Diencephalon (tissue), 1 donor: Measurements from ENCODE around the gene PCDHGA6. TPM values are rescaled to one million over a fixed set of nuclear protein-coding genes. Genes with fewer than 3 reads are reported as not detected.

ENCODE experiments used
- total RNA-seq: library from RNA; depleted of rRNA; stranded (reverse); fragments of >200 nt; gene quantifications from one replicate; pipeline ENCODE4 v1.2.3, GENCODE V29; 2014

PCDHGA6 gene
- 11.3 TPM for total RNA-seq

DNA sequence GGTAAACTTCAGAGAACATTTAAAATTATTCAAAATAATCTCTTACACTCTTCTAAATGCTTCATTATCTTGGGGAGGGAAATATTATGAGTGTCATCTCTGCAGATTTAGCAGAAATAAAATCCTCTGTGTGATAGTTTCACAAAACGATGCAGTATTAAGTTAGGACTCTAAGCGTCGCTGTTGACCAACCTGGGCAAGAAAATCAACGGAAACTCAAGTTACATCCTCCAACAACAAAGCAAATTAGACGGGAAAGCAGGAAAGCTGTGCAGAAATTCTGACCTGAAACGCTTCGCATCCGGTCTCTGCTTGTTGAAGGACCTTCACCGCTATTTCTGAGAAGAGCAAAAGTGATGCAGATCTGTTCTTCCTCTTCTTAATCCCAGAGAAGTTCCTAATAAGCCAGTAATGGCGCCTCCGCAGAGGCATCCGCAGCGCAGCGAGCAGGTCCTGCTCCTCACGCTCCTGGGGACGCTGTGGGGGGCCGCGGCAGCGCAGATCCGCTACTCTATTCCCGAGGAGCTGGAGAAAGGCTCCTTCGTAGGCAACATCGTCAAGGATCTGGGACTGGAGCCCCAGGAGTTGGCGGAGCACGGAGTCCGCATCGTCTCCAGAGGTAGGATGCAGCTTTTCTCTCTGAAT is at the start of gene PCDHGA6:
Gene PCDHGA6 (plus strand): TSS at position 219 of the 645 bp plus-strand sequence. CDS start 193 bp downstream, at position 412.

GRCh38 chr5:141330299-141331080 is 43.2 kb upstream of the PCDHGA6 start, which contains the start of gene PCDHGA1:
TSS of gene PCDHGA1 (plus strand) at chr5:141330514.

DNA sequence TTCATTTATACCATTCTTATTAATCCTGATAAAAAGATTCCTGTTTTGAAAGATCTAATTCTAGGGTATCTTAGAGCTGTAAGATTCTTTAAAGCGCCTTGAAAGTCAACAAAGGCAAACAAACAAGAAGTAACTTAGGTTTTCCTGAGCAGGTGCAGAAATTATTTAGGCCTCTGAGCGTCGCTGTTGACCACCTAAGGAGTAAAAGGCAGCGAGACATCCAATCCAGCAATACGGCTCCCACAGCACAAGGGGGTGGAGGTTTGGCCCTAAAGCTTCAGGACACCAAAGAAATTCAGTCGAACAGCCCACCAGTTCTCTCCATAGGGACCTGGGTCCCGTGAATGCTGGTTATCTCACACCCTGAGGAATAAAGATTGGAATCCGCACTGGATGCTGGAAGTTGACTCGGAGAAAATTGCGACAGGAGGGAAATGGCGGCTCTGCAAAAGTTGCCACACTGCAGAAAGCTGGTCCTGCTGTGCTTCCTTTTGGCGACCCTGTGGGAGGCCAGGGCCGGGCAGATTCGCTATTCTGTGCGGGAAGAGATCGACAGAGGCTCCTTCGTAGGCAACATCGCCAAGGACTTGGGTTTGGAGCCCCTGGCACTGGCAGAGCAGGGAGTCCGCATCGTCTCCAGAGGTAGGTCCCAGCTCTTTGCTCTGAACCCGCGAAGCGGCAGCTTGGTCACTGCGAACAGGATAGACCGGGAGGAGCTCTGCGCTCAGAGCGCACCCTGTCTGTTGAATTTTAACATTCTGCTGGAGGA is 35.0 kb upstream of the PCDHGA6 start, which contains the start of gene PCDHGA2:
Gene PCDHGA2 (plus strand): TSS at position 223 of the 769 bp plus-strand sequence.

GRCh38 chr5:141343242-141343952 is 30.3 kb upstream of the PCDHGA6 start, which contains the start of gene PCDHGA3:
TSS of gene PCDHGA3 (plus strand) at chr5:141343829. CDS start at chr5:141344034, 205 bp downstream.

DNA sequence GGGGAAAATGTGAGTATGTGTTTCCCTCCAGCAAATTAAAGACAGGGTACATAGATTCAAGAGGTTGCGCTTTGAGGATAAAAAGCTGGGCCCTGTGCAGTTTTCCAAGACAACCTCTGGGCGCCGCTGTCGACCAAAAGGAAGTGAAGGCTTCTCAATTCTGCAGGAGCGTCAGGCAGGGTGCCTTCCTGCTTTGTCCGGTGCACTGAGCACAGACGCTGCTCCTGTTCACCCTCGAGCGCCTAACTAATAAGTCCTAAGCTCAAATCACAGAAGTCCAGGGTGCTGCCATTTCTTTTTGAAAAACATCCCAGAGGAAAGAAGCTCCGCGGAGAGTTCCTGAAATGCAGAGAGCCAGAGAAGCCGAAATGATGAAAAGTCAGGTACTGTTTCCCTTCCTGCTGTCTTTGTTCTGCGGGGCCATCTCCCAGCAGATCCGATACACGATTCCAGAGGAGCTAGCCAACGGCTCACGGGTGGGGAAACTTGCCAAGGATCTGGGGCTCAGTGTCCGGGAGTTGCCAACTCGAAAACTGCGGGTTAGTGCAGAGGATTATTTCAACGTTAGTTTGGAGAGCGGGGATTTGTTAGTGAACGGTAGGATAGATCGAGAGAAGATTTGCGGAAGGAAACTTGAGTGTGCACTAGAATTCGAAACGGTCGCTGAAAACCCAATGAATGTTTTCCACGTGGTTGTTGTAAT is 23.6 kb upstream of the PCDHGA6 start, which contains the start of gene PCDHGB1:
Gene PCDHGB1 (plus strand): TSS at position 183 of the 703 bp plus-strand sequence. CDS start 162 bp downstream, at position 345.

GRCh38 chr5:141354900-141355469 is 18.7 kb upstream of the PCDHGA6 start, which contains the start of gene PCDHGA4:
TSS of gene PCDHGA4 (plus strand) at chr5:141355021. CDS start at chr5:141355108, 87 bp downstream.

DNA sequence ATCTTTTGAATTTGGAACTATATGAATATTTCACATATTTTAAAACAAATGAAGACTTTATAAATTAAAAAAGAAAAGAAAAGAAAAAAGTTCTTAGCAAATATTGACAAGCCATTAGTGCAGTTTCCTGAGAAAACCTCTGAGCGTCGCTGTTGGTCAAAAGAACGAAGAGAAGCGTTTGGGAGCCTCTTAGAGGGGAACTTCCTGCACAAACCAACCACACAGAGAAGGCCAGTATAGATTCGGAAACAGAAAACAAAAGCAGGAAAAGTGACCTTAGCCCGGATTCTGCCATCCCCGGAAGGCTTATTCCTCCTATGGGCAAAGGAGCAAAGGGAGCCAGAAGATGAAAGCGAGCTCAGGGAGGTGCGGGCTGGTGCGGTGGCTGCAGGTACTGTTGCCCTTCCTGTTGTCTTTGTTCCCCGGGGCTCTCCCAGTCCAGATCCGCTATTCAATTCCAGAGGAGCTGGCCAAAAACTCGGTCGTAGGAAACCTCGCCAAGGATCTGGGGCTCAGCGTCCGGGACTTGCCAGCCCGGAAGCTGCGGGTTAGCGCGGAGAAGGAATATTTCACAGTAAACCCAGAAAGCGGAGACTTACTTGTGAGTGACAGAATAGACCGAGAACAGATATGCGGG is 13.8 kb upstream of the PCDHGA6 start, which contains the start of gene PCDHGB2:
Gene PCDHGB2 (plus strand): TSS at position 205 of the 637 bp plus-strand sequence. CDS start 142 bp downstream, at position 347.

DNA sequence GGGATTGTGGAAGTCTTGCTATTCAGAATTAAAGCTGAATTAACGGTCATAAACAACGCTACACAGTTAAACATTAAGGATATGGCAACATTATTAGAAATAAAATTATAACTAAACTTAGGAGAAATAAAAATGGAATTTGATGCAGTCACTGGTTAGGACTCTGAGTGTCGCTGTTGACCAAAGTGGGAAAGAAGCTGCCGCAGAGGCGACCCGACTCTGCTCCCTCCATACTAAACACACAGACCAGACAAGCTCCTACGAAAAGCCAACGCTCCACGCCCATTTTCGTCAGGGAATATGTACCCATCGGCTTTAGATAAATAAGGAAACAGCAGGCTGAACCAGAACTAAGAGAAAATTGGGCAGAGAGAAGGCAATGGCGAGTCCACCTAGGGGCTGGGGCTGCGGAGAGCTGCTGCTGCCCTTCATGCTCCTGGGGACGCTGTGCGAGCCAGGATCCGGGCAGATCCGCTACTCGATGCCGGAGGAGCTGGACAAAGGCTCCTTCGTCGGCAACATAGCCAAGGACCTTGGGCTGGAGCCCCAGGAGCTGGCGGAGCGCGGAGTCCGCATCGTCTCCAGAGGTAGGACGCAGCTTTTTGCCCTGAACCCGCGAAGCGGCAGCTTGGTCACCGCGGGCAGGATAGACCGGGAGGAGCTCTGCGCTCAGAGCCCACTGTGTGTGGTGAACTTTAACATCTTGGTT is 9.6 kb upstream of the PCDHGA6 start, which contains the start of gene PCDHGA5:
Gene PCDHGA5 (plus strand): TSS at position 211 of the 709 bp plus-strand sequence. CDS start 169 bp downstream, at position 380.

DNA sequence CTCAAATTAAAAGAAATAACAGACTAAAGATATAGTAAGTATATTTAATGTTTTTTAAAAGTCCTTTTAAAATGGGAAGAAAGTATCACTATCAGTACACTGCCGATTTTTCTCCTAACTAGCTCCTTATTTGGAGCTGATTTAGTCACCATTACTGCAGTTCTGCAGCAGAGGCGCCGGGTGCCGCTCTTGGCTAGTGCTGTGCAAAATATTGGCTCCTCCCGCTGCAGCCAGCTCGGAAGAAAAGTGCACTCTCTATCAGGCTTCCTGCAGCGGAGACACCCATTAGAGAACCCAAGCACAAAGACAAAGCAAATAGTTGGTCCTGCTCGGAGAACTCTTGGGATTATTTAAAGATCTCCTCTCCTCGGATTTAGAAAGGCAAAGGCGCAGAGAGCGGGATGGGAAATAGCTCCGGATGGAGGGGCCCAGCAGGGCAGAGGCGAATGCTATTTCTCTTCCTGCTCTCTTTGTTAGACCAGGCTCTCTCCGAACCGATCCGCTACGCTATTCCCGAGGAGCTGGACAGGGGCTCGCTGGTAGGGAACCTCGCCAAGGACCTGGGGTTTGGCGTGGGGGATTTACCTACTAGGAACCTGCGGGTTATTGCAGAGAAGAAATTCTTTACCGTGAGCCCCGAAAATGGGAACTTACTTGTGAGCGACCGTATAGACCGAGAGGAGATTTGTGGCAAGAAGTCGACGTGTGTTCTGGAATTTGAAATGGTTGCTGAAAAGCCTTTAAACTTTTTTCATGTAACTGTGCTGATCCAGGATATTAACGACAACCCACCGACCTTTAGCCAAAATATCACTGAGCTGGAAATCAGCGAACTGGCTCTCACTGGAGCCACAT is 3.5 kb upstream of the PCDHGA6 start, which contains the start of gene PCDHGB3:
Gene PCDHGB3 (plus strand): TSS at position 249 of the 855 bp plus-strand sequence. CDS start 153 bp downstream, at position 402.

DNA sequence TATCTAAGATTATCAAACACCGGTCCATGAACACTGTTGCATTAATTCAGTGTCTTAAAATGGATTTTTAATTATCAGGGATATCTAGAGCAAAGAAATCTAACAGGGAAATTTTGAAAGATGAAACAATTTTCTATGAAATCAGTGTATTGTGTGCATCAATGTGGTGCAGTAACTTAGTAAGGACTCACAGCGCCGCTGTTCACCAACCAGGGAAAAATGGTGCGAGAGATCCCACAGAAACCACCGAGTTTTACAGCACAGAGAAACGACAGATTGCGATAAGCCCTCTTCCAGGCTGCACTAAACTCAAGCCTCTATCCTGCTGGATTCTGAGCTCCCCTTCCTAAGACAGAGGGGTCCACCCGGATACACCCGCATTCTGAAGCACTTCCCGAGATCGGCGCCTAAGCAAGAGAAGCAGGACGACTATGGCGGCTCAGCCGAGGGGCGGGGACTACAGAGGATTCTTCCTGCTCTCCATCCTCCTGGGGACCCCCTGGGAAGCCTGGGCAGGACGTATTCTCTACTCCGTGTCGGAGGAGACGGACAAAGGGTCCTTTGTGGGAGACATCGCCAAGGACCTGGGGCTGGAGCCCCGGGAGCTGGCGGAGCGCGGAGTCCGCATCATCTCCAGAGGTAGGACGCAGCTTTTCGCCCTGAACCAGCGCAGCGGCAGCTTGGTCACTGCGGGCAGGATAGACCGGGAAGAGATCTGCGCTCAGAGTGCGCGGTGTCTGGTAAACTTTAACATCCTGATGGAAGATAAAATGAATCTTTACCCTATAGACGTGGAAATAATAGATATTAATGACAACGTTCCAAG is 9.0 kb downstream of the PCDHGA6 start, which contains the start of gene PCDHGA7:
Gene PCDHGA7 (plus strand): TSS at position 274 of the 826 bp plus-strand sequence. CDS start 158 bp downstream, at position 432.

GRCh38 chr5:141387557-141388311 is 14.0 kb downstream of the PCDHGA6 start, which contains the start of gene PCDHGB4:
TSS of gene PCDHGB4 (plus strand) at chr5:141387698. CDS start at chr5:141387885, 187 bp downstream.

GRCh38 chr5:141392429-141393198 is 18.9 kb downstream of the PCDHGA6 start, which contains the start of gene PCDHGA8:
TSS of gene PCDHGA8 (plus strand) at chr5:141392633. CDS start at chr5:141392814, 181 bp downstream.

GRCh38 chr5:141397756-141398551 is 24.3 kb downstream of the PCDHGA6 start, which contains the start of gene PCDHGB5:
TSS of gene PCDHGB5 (plus strand) at chr5:141397947. CDS start at chr5:141398128, 181 bp downstream.

GRCh38 chr5:141402553-141403243 is 29.0 kb downstream of the PCDHGA6 start, which contains the start of gene PCDHGA9:
TSS of gene PCDHGA9 (plus strand) at chr5:141402778. CDS start at chr5:141402953, 175 bp downstream.

